Left lobe of liver (tissue), 2 donors: Measurements from ENCODE around the gene MXD4. TPM values are rescaled to one million over a fixed set of nuclear protein-coding genes. Genes with fewer than 3 reads are reported as not detected.
A peak's percentile ranks its signal among the peaks of the same experiment; 100 is the strongest.
"Not testable (repeated sequence)": the region's sequence is repeated elsewhere in the genome, so short reads cannot be mapped to it uniquely, and the experiment has no call there.

ENCODE experiments used
- ATAC-seq: fragments of 200-7000 bp; cut with Tn5 transposase; one replicate; pipeline ENCODE4 v1.9.1; 2020; ENCODE audit warnings: mild to moderate bottlenecking, moderate library complexity
- DNase-seq: peaks from one replicate; pipeline ENCODE4 v3.0.0-alpha.2; 2020; ENCODE audit warnings: low spot score
- total RNA-seq: library from RNA; stranded (reverse); gene quantifications from one replicate; pipeline ENCODE4 v1.2.1, GENCODE V29; 2021
- donor health status: DM: no; HTN: no; CAD: no; lungs with moderate emphysema.
- donor health status: DM: no; HTN: yes; CAD: no.

The MXD4 gene
- total RNA-seq, 1 donor from 2014 or later = 23.6 TPM

GRCh38 chr4:2241003-2241402 lies 20.9 kb downstream of the MXD4 start:
- ATAC-seq (no peak), DNase-seq (no peak)

- ATAC-seq (no peak), DNase-seq (no peak)
Measured at GRCh38 chr4:2236944-2237666, 24.8 kb downstream of the MXD4 start.

GRCh38 chr4:2231082-2231481 lies 30.8 kb downstream of the MXD4 start:
- ATAC-seq (no peak), DNase-seq (no peak)

GRCh38 chr4:2226261-2226660 lies 35.6 kb downstream of the MXD4 start:
- ATAC-seq (no peak), DNase-seq (no peak)

- DNase-seq = no peak
- ATAC-seq = no peak
Measured at GRCh38 chr4:2222838-2223237, 39.1 kb downstream of the MXD4 start.

GRCh38 chr4:2221378-2221777 lies 40.5 kb downstream of the MXD4 start:
- ATAC-seq, DNase-seq: not testable (repeated sequence)

- peak; percentile 62 for DNase-seq
Measured at GRCh38 chr4:2220016-2220630, 41.8 kb downstream of the MXD4 start.

GRCh38 chr4:2219233-2219760 lies 42.6 kb downstream of the MXD4 start:
- DNase-seq (no peak), ATAC-seq (no peak)

More at GRCh38 chr4:2220016-2220630, 41.8 kb downstream of the MXD4 start:
- peak; percentile 98 for ATAC-seq

- ATAC-seq (no peak), DNase-seq (no peak)
Measured at GRCh38 chr4:2218436-2218835, 43.5 kb downstream of the MXD4 start.

GRCh38 chr4:2217726-2218125 lies 44.2 kb downstream of the MXD4 start:
- DNase-seq (no peak), ATAC-seq (no peak)

- no peak for DNase-seq
- ATAC-seq = no peak
Measured at GRCh38 chr4:2212831-2213230, 49.1 kb downstream of the MXD4 start.

- not testable (repeated sequence) for DNase-seq, ATAC-seq
Measured at GRCh38 chr4:2202789-2203188, 59.1 kb downstream of the MXD4 start.

Other genes starting within 250 kb of the MXD4 start
- 0.05 TPM for gene NAT8L, start 202.8 kb downstream of the MXD4 start, total RNA-seq
- gene HAUS3, start 20.0 kb downstream of the MXD4 start, total RNA-seq = 5.0 TPM
- 2.2 TPM for gene POLN, start 20.0 kb downstream of the MXD4 start, total RNA-seq
- gene ZFYVE28, start 156.5 kb upstream of the MXD4 start, total RNA-seq = 12.7 TPM
- 1.3 TPM for gene CFAP99, start 156.8 kb upstream of the MXD4 start, total RNA-seq
- 16.7 TPM for gene RNF4, start 207.0 kb upstream of the MXD4 start, total RNA-seq